ENCODE data around the gene MLLT10.

The MLLT10 gene

DNA sequence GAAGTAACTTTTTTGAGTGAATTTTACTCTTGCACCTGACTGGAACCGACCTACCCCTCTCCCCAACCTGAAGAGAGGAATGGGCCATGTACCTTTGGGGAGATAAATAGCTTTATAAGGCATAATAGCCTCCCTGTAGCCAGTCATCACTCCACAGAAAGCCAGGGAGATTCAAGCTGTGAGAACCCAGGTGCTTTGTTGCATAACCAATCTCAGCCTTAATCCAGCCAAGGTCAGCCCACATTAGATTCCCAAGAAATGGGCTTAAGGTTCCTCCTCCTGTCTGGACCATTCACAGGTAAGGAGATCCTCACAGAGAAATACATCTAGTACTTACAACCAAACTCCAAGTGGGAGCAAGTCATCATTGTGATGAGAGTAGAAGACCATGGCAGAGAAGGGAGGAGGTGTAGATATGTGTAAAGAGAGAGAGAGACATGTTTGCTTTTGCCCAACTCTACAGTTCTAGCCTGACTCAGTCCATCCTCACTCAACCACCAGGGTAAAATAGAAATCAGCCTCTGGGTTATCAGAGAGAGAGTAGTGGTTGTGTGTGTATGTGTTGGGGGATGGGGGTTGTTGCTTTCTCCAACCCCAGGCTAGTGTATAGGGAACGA is 32.2 kb upstream of the MLLT10 start:
- no peak for DNase-seq (ENCODE audit: low read depth, low spot score)

DNA sequence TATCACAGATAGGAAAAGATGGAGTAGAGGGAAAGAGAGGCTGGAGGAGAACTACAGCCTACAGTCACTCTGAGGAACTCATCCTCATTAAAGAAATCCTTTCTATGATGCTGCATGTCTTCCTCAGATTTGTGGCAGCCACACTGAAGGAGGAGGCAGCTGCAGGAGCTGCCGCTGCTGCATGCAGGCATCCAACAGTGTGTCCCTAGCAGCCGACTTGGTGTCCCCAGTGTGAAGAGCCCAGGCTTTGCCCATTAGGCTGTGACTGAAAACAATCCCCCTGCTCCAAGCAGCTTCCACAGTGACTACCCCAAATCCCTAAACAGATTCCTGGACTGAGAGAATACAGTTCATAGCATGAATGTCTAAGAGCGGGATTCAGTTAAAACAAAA is 31.7 kb upstream of the MLLT10 start:
- no peak for DNase-seq (ENCODE audit: low read depth, low spot score)

DNA sequence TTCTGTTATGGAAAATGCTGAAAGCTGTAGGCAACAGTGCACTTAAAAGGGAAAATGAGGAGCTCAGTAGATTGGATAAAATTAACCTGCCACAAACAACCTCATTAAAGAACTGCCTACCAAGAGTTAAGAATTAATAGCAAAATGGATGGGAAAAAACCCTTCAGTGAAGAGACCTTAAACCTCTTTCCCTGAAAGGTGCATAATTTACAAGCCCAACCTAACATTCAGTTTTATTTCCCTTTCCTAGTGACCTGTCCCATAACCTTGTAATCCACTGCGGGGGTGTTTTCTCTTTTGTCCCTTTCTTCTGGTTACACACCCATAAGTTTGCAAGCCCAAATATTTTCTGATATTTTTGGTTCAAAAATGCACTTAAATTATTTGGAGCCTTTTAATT is 30.5 kb upstream of the MLLT10 start:
- DNase-seq (ENCODE audit: low read depth, low spot score): no peak

GRCh38 chr10:21505711-21506278 is 28.2 kb upstream of the MLLT10 start:
- DNase-seq (ENCODE audit: low read depth, low spot score): no peak

GRCh38 chr10:21506351-21506750 is 27.7 kb upstream of the MLLT10 start:
- DNase-seq (ENCODE audit: low read depth, low spot score): no peak

DNA sequence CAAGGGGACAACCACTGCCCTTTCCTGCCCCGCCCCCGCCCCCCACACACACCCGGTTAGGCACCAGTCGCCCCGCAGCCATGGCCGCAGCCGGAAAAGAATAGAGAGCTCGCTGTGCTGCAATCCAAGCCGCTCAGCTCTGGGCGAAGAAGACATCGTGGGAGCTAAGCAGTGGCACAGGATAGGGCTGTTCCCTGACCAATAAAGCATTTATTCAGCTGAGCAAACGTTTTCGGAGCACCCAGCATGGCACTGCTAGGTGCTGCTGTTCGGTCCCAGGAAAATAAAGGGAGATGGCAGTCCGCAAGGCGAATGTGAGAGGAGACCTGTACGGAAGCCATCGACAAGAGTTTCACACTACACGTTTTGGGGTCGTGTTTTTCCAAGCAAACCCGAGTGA is 26.9 kb upstream of the MLLT10 start:
- no peak for DNase-seq (ENCODE audit: low read depth, low spot score)

- DNase-seq (ENCODE audit: low read depth, low spot score): no peak
Measured at GRCh38 chr10:21508706-21509331, 25.2 kb upstream of the MLLT10 start.

DNA sequence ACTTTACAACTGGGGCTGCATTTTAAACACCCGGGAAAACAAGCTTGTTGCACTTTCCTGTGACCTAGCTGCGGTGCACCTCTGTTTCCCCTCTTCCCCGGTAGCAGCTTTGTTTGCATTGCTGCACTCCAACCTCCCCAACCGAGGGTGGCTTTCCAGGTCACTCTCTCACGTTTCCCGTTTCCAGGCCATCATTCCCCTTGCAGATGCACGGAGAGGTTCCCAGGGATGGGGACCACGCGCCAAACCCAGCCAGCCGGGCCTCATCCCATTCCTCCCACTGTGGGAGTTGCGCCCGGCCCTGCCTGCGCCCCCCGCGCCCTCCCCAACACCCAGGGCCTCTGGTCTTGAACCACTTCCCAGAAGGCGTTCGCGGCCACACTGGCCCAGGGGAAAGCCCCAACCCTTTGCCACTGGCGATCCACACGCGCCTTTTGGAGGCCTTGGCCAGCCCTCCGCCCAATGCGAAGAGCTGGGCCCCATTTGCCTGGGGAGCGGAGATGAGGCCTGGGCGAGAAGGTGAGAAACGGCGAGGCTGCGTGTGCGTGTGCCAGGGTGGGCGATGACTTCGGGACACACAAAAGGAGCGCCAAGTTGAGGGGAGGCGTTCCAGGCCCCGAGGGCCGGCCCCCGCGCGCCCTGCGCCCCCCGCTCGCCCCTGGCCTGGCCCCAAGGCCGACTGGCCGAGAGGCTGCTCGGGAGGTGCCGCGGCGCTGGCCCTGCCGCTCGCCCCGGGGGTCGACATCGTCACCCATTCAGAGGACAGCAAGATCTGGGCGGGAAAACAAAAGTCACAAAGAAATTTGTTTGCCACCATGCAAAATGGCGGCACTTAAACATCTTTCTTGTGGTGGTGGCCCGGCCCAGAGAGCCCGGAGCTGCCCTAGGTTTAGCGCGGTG is 24.4 kb upstream of the MLLT10 start:
- no peak for DNase-seq (ENCODE audit: low read depth, low spot score)

GRCh38 chr10:21510241-21511094 is 23.6 kb upstream of the MLLT10 start:
- DNase-seq (ENCODE audit: low read depth, low spot score): no peak

DNA sequence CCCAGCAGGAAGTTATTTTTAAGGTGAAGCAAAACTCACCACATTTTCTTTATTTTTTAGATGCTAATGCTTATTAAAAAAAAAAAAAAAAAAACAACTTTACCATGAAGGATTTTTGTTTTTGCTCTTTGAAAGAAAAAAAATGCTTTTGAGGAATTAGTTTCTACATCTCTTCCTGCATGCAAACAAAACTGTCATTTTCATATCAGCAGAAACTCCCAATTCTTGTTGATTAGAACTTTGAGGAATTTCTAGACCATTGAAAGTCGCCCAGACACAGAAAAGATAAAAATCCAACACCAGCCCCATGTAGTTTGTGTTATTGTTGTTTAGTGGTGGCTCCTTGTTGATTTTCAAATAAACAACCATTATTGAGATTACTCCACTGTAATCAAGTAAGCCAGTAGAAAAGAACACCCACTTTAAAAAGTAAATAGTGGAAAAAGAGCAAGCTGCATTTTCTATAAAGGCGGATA is 22.9 kb upstream of the MLLT10 start:
- DNase-seq (ENCODE audit: low read depth, low spot score): no peak

DNA sequence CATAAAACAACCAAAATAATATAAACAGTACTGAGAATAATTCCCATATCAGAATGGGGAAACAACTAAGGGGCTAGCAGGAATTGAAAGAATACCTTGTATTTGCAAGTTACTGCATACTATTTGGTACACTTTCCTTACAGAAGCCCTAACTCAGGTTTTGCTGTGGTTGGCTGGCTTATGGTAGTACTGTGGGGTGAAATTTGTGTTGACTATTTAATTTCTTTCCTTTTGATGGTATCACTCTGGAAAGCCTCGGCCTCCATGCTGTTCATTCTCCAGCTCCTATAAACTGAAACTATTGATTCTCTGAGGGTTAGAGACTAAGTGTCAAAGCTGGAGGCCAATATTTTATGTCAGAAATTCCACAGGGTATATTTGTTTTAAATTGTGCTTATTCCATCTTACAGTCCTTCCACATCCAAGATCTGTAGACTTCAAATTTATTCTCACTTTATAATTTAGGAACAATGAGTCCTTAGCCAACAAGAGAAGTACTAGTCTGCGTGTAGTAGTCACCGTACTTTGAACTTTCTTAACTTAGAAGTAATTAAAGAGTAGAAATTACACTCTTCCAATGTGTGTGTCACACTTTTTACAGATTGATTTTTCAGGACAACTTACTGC is 22.0 kb upstream of the MLLT10 start:
- DNase-seq (ENCODE audit: low read depth, low spot score): no peak

DNA sequence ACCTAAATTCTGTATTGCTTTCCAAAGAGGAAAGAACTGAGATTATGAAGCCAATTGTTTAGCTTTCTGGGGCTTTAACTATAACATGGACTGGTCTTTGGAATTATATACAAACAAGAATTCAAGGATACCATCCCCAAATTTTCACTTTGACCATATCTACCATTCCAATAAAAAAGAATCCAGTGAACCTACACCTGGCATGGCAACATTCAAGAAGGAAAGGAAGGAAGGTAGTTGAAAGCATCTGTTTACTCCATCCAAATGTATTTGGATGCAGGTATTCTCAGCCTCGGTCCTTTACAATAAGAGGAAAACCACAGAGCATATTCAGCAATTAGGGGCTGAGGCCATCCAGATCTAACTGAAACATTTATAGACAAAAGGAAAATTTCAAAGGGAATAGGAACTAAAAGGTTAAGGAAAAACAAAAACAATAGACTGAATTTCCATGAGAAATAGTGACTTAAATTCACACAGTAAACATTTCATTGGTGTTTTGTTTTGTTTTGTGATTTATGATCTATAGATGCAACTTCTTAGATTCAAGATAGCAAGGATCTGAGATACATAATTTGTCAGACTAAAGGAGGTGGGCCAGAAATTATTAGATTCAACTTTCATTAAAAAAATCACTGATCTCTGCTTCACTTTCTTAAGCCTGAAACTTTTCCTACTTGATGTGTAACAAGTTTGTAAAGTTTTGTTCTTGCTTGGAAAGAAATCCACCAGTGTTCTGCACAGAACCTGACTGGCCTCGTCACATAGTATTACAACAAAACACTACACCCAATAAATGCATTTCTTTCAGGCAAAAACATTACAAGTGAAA is 21.2 kb upstream of the MLLT10 start:
- DNase-seq (ENCODE audit: low read depth, low spot score): no peak

DNA sequence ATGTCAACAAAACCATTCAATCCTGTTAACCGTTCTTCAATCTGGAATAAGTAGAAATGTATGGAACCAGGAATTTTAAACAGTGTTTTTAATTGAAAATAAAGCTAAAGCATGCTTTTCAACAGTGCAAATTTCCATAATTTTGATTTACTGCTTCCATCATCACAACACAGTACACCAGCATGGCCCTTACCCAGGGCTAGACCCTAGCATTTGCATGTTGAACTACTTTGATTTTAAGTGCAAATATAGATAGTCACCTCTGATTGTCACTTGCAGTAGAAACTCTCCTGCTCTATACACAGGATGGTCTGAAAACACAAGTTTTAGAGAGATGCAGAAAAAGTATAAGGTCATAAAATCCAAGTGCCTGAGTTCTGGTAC is 20.6 kb upstream of the MLLT10 start:
- DNase-seq (ENCODE audit: low read depth, low spot score): no peak

- DNase-seq (ENCODE audit: low read depth, low spot score): no peak
Measured at GRCh38 chr10:21514129-21514817, 19.8 kb upstream of the MLLT10 start.

GRCh38 chr10:21514818-21515351 is 19.1 kb upstream of the MLLT10 start:
- DNase-seq (ENCODE audit: low read depth, low spot score): no peak

DNA sequence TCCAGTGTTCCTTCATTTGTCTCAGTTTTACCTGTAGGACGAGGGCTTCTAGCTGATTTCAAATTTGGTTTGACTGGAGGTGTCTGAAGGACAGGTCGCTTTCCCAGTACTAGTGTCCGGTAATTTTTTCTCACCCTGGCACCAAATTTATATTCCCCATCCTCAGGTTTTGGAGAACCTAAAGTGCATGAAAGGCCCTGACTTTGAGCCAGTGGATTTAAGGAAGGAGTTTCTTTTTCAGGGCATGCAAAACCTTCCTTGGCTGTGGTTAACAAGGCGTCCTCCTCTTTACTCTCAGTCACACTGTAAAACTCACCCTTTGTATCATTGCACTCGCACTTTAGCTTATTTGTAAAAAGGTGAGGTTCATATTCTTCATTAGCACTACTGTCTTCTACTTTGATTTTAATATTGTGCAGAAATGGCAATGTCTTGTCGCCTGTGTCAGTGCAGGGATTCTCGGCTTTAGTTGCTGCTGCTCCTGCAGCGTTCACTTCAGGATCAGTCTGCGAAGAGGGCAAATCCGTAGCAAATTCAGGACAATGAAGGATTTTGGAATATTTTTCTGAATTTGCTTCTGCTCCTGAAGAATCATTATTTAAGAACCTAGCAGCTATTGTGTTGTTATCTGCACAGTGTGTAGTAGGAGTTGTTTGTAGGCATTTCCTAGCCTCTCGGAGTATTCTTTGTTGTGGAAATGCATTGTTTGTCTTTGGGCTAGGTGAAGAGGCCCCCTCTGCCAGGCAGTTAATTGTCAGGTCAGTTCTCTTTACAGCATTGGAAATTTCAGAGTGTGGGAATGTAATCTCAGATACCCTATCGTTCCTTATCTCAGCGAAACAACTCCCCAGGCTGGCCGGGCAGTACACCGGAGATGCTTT is 18.4 kb upstream of the MLLT10 start:
- no peak for DNase-seq (ENCODE audit: low read depth, low spot score)

DNA sequence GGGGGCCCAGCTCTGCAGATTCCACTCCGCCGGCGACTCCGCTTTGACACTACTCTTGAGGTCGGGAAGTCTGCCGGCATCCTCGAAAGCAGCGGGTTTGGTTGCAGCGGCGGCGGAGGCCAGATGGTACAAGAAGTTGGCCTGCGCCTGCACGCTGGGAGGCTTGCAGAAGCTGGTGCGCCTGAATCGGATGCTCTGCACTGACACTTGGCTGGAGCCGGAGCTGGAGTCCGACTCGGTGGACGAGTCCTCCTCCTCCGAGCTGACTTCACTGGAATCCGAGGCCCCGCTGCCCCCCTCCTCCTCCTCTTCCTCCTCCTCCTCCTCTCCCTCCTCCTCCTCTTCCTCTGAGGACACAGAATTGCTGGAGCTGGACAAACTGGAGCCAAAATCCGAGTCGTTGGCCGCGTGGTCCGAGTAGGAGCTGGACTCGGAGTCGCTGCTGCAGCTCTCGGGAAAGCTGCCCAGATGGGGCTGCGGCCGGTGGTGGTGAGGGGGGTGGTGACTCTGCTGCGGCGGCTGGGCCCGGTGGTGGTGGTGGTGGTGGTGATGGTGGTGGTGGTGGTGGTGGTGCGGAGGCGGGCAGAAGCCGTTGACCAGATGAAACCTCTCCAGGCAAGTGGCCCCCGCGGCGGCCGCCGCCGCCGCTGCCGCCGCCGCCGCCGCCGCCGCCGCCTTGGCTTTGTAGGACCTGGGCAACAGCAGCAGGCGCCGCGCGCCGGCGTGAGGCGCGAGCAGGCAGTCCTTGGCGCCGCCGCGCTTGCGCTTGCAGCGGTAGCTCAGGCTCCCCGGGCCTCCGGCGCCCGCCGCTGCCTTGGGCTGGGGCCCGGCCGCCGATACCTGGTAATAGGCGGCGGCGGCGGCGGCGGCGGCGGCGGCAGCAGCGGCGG is 17.5 kb upstream of the MLLT10 start:
- no peak for DNase-seq (ENCODE audit: low read depth, low spot score)

All from iPS DF 19.7 (cell line).